Measurements from ENCODE around the gene DHRSX.

Gene DHRSX

GRCh38 chrX:2185341-2186082, 315.3 kb downstream of the DHRSX start:
- TF ChIP-seq CSDC2 (CRISPR knock-in tag; IDR thresholded peaks at IDR 0.05) (no peak), ISL1 (CRISPR knock-in tag; IDR thresholded peaks at IDR 0.05) (no peak), ZC3H10 (CRISPR knock-in tag; IDR thresholded peaks at IDR 0.05) (no peak), SNAI2 (CRISPR knock-in tag; IDR thresholded peaks at IDR 0.05) (no peak), ZNF8 (CRISPR knock-in tag; IDR thresholded peaks at IDR 0.05) (no peak), ZNF565 (CRISPR knock-in tag; conservative IDR thresholded peaks at IDR 0.05; ENCODE audit: low read depth) (no peak), ZNF70 (CRISPR knock-in tag; IDR thresholded peaks at IDR 0.05) (no peak), ESRRG (CRISPR knock-in tag; IDR thresholded peaks at IDR 0.05) (no peak), PATZ1 (CRISPR knock-in tag; IDR thresholded peaks at IDR 0.05; ENCODE audit: borderline replicate concordance) (no peak), ZFP30 (CRISPR knock-in tag; IDR thresholded peaks at IDR 0.05) (no peak), BACH2 (CRISPR knock-in tag; IDR thresholded peaks at IDR 0.05; ENCODE audit: borderline replicate concordance) (no peak), GLIS3 (CRISPR knock-in tag; IDR thresholded peaks at IDR 0.05) (no peak), TCF4 (CRISPR knock-in tag; IDR thresholded peaks at IDR 0.05; ENCODE audit: borderline replicate concordance) (no peak), OSR1 (CRISPR knock-in tag; IDR thresholded peaks at IDR 0.05) (no peak), ZFP3 (CRISPR knock-in tag; IDR thresholded peaks at IDR 0.05) (no peak), PPARA (CRISPR knock-in tag; IDR thresholded peaks at IDR 0.05; ENCODE audit: borderline replicate concordance) (no peak), TOX (CRISPR knock-in tag; IDR thresholded peaks at IDR 0.05; ENCODE audit: borderline replicate concordance) (no peak)
- TF ChIP-seq, protein P1, sequence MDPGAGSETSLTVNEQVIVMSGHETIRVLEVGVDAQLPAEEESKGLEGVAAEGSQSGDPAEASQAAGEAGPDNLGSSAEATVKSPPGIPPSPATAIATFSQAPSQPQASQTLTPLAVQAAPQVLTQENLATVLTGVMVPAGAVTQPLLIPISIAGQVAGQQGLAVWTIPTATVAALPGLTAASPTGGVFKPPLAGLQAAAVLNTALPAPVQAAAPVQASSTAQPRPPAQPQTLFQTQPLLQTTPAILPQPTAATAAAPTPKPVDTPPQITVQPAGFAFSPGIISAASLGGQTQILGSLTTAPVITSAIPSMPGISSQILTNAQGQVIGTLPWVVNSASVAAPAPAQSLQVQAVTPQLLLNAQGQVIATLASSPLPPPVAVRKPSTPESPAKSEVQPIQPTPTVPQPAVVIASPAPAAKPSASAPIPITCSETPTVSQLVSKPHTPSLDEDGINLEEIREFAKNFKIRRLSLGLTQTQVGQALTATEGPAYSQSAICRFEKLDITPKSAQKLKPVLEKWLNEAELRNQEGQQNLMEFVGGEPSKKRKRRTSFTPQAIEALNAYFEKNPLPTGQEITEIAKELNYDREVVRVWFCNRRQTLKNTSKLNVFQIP (CRISPR knock-in tag; IDR thresholded peaks at IDR 0.05; ENCODE audit: borderline replicate concordance, low read depth): no peak
- TF ChIP-seq, protein P2, sequence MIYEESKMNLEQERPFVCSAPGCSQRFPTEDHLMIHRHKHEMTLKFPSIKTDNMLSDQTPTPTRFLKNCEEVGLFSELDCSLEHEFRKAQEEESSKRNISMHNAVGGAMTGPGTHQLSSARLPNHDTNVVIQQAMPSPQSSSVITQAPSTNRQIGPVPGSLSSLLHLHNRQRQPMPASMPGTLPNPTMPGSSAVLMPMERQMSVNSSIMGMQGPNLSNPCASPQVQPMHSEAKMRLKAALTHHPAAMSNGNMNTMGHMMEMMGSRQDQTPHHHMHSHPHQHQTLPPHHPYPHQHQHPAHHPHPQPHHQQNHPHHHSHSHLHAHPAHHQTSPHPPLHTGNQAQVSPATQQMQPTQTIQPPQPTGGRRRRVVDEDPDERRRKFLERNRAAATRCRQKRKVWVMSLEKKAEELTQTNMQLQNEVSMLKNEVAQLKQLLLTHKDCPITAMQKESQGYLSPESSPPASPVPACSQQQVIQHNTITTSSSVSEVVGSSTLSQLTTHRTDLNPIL (CRISPR knock-in tag; IDR thresholded peaks at IDR 0.05; ENCODE audit: low read depth): no peak
- TF ChIP-seq, protein P3, sequence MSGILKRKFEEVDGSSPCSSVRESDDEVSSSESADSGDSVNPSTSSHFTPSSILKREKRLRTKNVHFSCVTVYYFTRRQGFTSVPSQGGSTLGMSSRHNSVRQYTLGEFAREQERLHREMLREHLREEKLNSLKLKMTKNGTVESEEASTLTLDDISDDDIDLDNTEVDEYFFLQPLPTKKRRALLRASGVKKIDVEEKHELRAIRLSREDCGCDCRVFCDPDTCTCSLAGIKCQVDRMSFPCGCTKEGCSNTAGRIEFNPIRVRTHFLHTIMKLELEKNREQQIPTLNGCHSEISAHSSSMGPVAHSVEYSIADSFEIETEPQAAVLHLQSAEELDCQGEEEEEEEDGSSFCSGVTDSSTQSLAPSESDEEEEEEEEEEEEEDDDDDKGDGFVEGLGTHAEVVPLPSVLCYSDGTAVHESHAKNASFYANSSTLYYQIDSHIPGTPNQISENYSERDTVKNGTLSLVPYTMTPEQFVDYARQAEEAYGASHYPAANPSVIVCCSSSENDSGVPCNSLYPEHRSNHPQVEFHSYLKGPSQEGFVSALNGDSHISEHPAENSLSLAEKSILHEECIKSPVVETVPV (CRISPR knock-in tag; IDR thresholded peaks at IDR 0.05): no peak
- ATAC-seq: no peak

- no peak for ATAC-seq
These were observed 316.7 kb downstream of the DHRSX start for GRCh38 chrX:2184089-2184488.

More at GRCh38 chrX:2184089-2184488, 316.7 kb downstream of the DHRSX start:
- TF ChIP-seq ZFP3 (CRISPR knock-in tag; IDR thresholded peaks at IDR 0.05) (no peak), ESRRG (CRISPR knock-in tag; IDR thresholded peaks at IDR 0.05) (no peak), RARB (CRISPR knock-in tag; IDR thresholded peaks at IDR 0.05) (no peak), ARNTL (CRISPR knock-in tag; IDR thresholded peaks at IDR 0.05; ENCODE audit: borderline replicate concordance, low read depth) (no peak), GLIS3 (CRISPR knock-in tag; IDR thresholded peaks at IDR 0.05) (no peak), PATZ1 (CRISPR knock-in tag; IDR thresholded peaks at IDR 0.05; ENCODE audit: borderline replicate concordance) (no peak)
- TF ChIP-seq, protein P4, sequence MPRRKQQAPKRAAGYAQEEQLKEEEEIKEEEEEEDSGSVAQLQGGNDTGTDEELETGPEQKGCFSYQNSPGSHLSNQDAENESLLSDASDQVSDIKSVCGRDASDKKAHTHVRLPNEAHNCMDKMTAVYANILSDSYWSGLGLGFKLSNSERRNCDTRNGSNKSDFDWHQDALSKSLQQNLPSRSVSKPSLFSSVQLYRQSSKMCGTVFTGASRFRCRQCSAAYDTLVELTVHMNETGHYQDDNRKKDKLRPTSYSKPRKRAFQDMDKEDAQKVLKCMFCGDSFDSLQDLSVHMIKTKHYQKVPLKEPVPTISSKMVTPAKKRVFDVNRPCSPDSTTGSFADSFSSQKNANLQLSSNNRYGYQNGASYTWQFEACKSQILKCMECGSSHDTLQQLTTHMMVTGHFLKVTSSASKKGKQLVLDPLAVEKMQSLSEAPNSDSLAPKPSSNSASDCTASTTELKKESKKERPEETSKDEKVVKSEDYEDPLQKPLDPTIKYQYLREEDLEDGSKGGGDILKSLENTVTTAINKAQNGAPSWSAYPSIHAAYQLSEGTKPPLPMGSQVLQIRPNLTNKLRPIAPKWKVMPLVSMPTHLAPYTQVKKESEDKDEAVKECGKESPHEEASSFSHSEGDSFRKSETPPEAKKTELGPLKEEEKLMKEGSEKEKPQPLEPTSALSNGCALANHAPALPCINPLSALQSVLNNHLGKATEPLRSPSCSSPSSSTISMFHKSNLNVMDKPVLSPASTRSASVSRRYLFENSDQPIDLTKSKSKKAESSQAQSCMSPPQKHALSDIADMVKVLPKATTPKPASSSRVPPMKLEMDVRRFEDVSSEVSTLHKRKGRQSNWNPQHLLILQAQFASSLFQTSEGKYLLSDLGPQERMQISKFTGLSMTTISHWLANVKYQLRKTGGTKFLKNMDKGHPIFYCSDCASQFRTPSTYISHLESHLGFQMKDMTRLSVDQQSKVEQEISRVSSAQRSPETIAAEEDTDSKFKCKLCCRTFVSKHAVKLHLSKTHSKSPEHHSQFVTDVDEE (CRISPR knock-in tag; IDR thresholded peaks at IDR 0.05): no peak
- TF ChIP-seq, protein P2 (CRISPR knock-in tag; IDR thresholded peaks at IDR 0.05; ENCODE audit: low read depth): no peak

All from SK-N-SH treated with all-trans-retinoic acid at 6 μM for 48 hours (cell line).